Measurements from ENCODE around the gene MPV17L. TPM values are rescaled to one million over a fixed set of nuclear protein-coding genes. Genes with fewer than 3 reads are reported as not detected.
"Not testable (repeated sequence)": the region's sequence is repeated elsewhere in the genome, so short reads cannot be mapped to it uniquely, and the experiment has no call there.

Gene MPV17L
- total and polyA plus RNA-seq, 2 donors (not counting 3 experiments of a cell fraction or from before 2014, with no cell fraction given), result 0.06 to 0.22 TPM

- BruUV-seq (replicated peaks), result no TSS peak
- ChIA-PET POLR2A (no interaction called here), CTCF (interaction anchor here (1.2 kb wide), 1 partner anchor 148 kb away, joined by 3 read pairs; no protein-coding TSS in a partner anchor)
- TF ChIP-seq, protein P1, sequence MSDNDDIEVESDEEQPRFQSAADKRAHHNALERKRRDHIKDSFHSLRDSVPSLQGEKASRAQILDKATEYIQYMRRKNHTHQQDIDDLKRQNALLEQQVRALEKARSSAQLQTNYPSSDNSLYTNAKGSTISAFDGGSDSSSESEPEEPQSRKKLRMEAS (IDR thresholded peaks at IDR 0.05; ENCODE audit: insufficient read depth, insufficient read length), result no peak
- TF ChIP-seq POLR2A (IDR thresholded peaks at IDR 0.05; ENCODE audit: low read depth, low read length) (no peak), MYC (IDR thresholded peaks at IDR 0.05; ENCODE audit: low read depth, low read length) (no peak), EZH2 (IDR thresholded peaks at IDR 0.05; ENCODE audit: borderline replicate concordance, low read depth, low read length, severe bottlenecking) (no peak), FOS (IDR thresholded peaks at IDR 0.05; ENCODE audit: borderline replicate concordance, insufficient read depth, low read length) (no peak), JUN (IDR thresholded peaks at IDR 0.05; ENCODE audit: borderline replicate concordance, insufficient read depth, insufficient read length, low read depth) (no peak), POLR2AphosphoS5 (IDR thresholded peaks at IDR 0.05; ENCODE audit: insufficient read depth, low read depth, low read length) (no peak)
- TF ChIP-seq, protein P2, sequence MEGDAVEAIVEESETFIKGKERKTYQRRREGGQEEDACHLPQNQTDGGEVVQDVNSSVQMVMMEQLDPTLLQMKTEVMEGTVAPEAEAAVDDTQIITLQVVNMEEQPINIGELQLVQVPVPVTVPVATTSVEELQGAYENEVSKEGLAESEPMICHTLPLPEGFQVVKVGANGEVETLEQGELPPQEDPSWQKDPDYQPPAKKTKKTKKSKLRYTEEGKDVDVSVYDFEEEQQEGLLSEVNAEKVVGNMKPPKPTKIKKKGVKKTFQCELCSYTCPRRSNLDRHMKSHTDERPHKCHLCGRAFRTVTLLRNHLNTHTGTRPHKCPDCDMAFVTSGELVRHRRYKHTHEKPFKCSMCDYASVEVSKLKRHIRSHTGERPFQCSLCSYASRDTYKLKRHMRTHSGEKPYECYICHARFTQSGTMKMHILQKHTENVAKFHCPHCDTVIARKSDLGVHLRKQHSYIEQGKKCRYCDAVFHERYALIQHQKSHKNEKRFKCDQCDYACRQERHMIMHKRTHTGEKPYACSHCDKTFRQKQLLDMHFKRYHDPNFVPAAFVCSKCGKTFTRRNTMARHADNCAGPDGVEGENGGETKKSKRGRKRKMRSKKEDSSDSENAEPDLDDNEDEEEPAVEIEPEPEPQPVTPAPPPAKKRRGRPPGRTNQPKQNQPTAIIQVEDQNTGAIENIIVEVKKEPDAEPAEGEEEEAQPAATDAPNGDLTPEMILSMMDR (IDR thresholded peaks at IDR 0.05; ENCODE audit: extremely low read depth in 1 of 2, insufficient read depth in 1 of 2, low read depth in 1 of 2, low read length in 2 of 2), result no peak
- Histone ChIP-seq H3K79me2 (ENCODE audit: control insufficient read depth, insufficient read depth, low read length) (no peaks in the 10 kb centered on the region), H3K4me2 (ENCODE audit: insufficient read depth, low read length) (no peak overlapping the region), H4K20me1 (replicated peaks; ENCODE audit: control insufficient read depth, extremely low read depth, insufficient read depth, low read length) (no peaks in the 10 kb centered on the region), H3K36me3 (ENCODE audit: control insufficient read depth in 2 of 2, extremely low read depth in 1 of 2, insufficient read depth in 2 of 2, low read length in 2 of 2) (no peaks in the 10 kb centered on the region), H3K9me3 (replicated peaks; ENCODE audit: control insufficient read depth, insufficient read depth, low read length) (no peaks in the 10 kb centered on the region), H3K27me3 (ENCODE audit: control insufficient read depth in 2 of 2, insufficient read depth in 2 of 2, low read length in 2 of 2) (no peaks in the 10 kb centered on the region), H3K27ac (ENCODE audit: insufficient read depth, low read depth, low read length) (no peak overlapping the region), H3K9ac (replicated peaks; ENCODE audit: extremely low read depth, insufficient read depth, low read length) (no peak overlapping the region), H3K9me1 (replicated peaks; ENCODE audit: control insufficient read depth, extremely low read depth, insufficient read depth, low read length) (no peaks in the 10 kb centered on the region), H3K4me1 (ENCODE audit: control insufficient read depth, extremely low read depth, insufficient read depth, low read length) (no peaks in the 10 kb centered on the region), H3K4me3 (replicated peaks in 1 of 3; ENCODE audit: insufficient read depth in 1 of 3, low read depth in 1 of 3, low read length in 3 of 3) (no peak overlapping the region), H2AFZ (ENCODE audit: low read depth, low read length) (no peak overlapping the region)
- DNase-seq (ENCODE audit: low read depth, low spot score) (no peak), FAIRE-seq (no peak)
- intact Hi-C loops (cut with micrococcal nuclease), result no loop called here
- dilution Hi-C loops (cut with MboI; ENCODE audit: extremely low pct_ligation_motif_present, low sequenced_read_pairs), result no loop called here
Observed at GRCh38 chr16:15403392-15403995, 7.9 kb downstream of the MPV17L start.

DNA sequence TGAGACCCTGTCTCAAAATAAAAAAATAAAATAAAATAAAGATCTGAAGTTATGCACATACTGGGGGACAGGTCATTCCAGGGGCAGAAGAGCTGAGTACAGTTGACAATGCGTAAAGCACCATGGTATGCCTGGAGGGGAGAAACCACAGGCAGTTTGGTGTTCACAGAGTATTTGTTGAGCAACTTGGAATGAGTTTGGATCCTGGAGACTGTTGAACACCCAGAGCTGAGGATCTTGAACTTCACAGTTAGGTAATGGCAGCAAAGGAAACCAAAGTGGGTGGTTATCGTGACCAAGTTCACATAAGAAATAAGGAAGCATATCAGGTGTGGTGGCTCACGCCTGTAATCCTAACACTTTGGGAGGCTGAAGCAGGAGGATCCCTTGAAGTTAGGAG lies 8.5 kb downstream of the MPV17L start:
- H2AFZ ChIP-seq (ENCODE audit: low read depth, low read length); BruUV-seq (replicated peaks); H3K4me2 ChIP-seq (ENCODE audit: insufficient read depth, low read length); FAIRE-seq; DNase-seq (ENCODE audit: low read depth, low spot score); H3K9me3 ChIP-seq (replicated peaks; ENCODE audit: control insufficient read depth, insufficient read depth, low read length); H3K27me3 ChIP-seq (ENCODE audit: control insufficient read depth in 2 of 2, insufficient read depth in 2 of 2, low read length in 2 of 2); H4K20me1 ChIP-seq (replicated peaks; ENCODE audit: control insufficient read depth, extremely low read depth, insufficient read depth, low read length); H3K9ac ChIP-seq (replicated peaks; ENCODE audit: extremely low read depth, insufficient read depth, low read length); H3K9me1 ChIP-seq (replicated peaks; ENCODE audit: control insufficient read depth, extremely low read depth, insufficient read depth, low read length); POLR2A ChIA-PET; H3K4me1 ChIP-seq (ENCODE audit: control insufficient read depth, extremely low read depth, insufficient read depth, low read length); H3K4me3 ChIP-seq (replicated peaks in 1 of 3; ENCODE audit: insufficient read depth in 1 of 3, low read depth in 1 of 3, low read length in 3 of 3); H3K79me2 ChIP-seq (ENCODE audit: control insufficient read depth, insufficient read depth, low read length); dilution Hi-C loops (cut with MboI; ENCODE audit: extremely low pct_ligation_motif_present, low sequenced_read_pairs); intact Hi-C loops (cut with micrococcal nuclease); H3K27ac ChIP-seq (ENCODE audit: insufficient read depth, low read depth, low read length); H3K36me3 ChIP-seq (ENCODE audit: control insufficient read depth in 2 of 2, extremely low read depth in 1 of 2, insufficient read depth in 2 of 2, low read length in 2 of 2): not testable (repeated sequence)
- CTCF ChIA-PET, result interaction anchor here (1.2 kb wide), 1 partner anchor 147 kb away, joined by 3 read pairs; no protein-coding TSS in a partner anchor
